T-helper 2 cell (primary cell): Measurements from ENCODE around the gene HS1BP3.
A peak's percentile ranks its signal among the peaks of the same experiment; 100 is the strongest.

ENCODE experiments used
- DNase-seq, 5 experiments: peaks; one replicate each; pipeline versions ENCODE4 v3.0.0 to v3.0.0-alpha.2; 2012 to 2022

The HS1BP3 gene

DNA sequence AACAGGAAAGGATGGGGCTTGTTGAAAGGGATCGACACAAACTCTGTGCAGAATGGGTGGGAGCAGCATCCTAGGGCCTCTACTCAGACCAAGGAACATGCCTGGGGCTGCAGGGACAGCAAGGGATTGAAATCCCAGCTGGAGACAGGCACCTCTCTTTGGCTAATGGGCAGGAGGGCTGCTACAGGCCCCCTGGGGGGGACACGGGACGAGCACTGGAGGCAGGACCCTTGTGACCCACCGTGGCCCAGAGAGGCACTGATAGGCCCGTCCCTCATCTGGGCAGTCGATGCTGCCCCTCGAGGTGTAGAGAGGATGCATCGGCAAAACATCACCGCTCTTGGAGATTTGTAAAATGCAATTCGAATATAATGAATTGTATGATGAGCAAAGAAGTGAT lies 5.1 kb downstream of the HS1BP3 start:
- DNase-seq, result no peak

DNA sequence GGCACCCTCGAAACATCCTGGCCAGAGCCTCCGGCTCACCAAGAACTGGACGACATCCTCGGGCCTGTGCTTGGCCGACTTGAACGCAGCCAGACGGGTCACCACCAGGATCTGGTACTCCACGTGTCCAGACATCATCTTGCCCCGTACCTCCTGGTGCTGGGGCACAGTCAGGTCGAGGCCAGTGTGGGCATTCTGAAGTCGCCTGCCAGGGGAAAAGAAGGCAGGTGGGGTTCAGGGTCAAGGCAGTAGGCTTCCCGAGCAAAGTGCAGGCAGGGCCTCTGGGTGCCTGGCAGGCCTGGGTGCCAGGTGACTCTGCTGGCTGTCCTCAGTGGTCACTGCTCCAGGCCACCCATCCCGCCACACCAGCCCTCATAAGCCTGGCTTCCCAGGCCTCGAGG lies 5.6 kb downstream of the HS1BP3 start:
- DNase-seq, result no peak

DNA sequence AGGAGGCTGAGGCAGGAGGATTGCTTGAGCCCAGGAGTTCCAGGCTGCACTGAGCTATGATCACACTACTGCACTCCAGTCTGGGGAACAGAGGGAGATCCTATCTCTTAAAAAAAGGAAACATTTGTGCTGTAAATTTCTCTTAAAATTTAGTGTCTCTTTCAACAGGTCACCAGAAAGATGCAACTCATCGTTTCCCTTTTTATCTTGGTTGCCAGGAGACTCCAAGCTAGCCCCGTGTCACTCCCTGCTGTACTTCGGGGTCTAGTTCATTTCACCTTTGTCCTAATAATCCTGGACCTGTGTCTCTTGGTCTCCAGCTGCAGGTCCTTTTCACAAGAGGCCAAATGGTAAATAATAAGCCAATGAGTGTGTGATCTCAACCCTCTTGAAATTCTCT lies 7.1 kb downstream of the HS1BP3 start:
- no peak for DNase-seq

DNA sequence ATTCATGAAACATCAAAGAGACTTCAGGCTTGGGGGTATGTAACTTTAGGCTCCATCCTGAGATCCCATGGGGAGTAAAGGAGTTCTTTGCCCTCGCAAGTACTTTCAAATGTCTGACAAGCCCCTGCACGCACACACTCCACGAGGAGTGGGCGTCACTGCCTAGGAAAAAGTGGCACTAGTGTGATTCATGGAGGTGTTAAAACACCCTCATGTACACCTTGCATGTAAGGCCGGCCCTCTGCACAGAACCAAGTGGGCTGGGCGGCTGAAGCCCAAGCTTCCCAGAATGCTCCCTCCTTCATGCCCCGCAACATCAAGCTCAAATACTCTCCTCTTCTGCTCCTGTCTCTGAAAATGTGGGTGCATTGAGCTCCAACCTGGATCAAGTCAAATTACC lies 7.8 kb downstream of the HS1BP3 start:
- no peak for DNase-seq

GRCh38 chr2:20642055-20642971 lies 8.6 kb downstream of the HS1BP3 start:
- DNase-seq, result peak; percentile 52 to 69 (median 57)

DNA sequence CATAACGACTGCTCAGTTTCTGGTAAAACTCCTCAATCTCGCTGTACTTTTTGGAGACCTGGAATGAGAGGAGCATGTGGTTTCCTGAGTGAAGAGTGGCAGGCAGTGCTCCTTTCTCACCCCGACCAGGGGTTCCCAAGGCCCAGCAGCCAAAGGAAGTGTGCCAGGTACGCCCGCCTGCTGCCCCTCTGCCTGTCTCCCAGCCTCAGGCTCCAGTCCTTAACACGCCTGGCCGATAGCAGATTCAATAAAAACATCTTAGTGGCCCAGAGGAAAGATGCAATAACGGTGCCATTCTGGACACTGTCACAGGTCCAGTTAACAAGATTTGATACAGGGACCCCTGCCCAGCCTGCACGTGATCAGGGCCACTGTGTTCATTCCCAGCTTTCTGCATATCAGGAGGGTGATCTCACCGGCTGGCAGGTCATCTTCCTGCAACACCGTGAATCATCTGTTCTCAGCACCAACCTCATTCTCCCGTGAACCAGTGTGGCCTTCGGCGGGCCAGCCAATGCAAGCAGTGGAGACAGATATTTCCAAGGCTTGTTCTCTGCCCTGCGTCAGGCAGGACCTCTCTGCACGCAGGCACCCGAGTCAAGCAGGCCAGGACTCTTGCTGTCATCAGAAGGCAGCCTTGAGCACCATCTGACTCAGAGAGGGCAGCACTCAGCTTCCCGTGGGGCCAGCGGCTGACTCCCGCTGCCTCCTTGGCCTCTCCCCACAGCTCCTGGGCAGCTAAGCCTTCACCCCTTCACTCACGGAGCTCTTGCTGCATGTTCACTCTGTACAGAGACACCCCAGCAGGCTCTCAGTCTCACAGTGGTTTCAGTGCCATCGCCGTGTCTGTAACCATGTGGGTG lies 9.5 kb downstream of the HS1BP3 start:
- no peak for DNase-seq

- no peak for DNase-seq
These were observed 10.3 kb downstream of the HS1BP3 start for GRCh38 chr2:20640411-20641122.

- DNase-seq, result no peak
These were observed 12.1 kb downstream of the HS1BP3 start for GRCh38 chr2:20638646-20639430.

DNA sequence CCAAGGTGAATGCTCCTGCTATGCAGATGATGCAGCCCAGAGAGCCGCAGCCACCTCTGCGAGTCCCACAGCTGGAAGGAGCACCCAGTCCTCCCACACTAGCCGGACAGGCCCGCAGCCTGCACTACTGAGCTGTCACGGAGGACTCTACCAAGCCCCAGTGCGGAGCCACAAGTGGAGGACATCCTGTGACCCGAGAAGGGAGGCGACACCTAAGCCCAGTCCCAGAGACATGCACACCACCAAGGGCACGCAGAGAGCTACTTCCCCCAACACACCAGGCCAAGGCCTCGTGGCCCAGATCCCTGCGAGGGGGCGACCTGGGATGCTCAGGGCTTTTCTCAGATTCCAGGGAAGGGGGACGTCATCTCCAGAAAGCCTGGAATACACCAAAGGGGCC lies 12.9 kb downstream of the HS1BP3 start:
- no peak for DNase-seq

DNA sequence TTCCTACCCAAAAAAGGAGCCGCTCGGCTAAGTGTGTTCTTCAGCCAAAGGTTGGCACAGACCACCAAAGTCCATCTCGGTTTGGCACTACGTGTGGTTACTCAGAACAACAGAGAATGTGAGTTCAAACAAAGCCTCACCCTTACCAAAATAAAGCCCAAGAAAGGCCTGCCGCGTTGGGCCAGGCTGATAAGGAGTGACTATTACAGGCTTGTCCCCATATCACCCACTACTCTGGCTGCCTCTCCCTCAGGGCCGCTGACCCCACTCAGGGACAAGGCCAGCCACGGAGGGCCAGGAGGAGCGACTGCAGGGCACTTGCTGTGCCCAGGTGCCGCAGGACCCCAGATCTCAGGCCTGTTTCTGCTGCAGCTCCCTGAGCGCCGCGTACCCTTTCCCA lies 13.8 kb downstream of the HS1BP3 start:
- no peak for DNase-seq

GRCh38 chr2:20635675-20636584 lies 15.0 kb downstream of the HS1BP3 start:
- DNase-seq, result peak in 1 of 5 experiments; percentile 41

- no peak for DNase-seq
These were observed 15.8 kb downstream of the HS1BP3 start for GRCh38 chr2:20635113-20635510.

DNA sequence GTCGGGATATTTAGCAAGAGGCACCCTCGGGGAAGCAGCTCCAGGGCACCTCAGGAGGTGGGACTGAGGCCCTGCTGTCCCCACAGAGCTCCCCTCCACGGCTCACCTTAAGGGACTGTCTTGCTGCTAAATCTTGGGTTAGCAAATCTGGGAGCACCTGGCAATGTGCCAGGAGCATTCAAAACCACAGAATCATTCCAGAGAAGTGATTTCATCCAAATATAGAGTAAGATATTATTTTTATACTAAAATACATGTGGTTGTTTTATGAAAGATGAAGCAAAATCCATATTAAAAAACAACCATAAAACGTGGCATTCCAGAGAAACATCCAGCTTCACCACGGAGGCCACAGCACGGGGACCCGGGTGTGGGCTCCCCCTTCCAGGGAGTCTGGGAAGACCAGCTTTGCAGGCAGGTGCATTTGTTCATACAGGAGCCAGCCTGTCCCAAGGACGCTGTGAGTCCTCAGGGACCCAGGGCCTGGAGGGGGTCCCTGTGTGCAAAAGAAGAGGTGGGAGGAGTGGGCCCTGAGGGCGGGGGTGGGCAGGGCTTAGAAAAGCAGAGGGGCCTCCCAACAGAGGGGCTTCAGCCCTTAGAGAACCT lies 16.3 kb downstream of the HS1BP3 start:
- no peak for DNase-seq

- no peak for DNase-seq
These were observed 16.9 kb downstream of the HS1BP3 start for GRCh38 chr2:20633794-20634506.

DNA sequence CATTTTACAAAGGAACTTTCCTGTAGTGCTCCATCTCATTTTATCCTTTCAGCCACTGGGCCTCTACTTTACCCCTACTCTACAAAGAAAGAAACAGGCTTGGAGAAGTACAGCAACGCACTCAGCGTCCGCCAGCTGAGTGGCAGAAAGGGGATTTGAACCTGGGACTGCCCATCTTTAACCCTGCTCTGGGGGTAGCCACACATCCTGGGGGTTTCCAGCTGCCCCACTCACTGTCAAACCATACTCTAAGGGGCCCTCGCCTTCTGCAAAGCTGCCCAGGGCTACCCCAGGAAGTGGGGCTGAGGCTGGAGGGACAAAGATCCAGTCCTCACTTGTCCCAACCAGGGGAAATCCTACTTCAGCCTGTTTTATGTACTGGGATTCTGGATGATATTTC lies 17.9 kb downstream of the HS1BP3 start:
- no peak for DNase-seq

GRCh38 chr2:20632446-20632990 lies 18.4 kb downstream of the HS1BP3 start:
- no peak for DNase-seq

GRCh38 chr2:20631617-20632307 lies 19.1 kb downstream of the HS1BP3 start:
- no peak for DNase-seq

GRCh38 chr2:20630967-20631366 lies 19.9 kb downstream of the HS1BP3 start:
- DNase-seq, result no peak

DNA sequence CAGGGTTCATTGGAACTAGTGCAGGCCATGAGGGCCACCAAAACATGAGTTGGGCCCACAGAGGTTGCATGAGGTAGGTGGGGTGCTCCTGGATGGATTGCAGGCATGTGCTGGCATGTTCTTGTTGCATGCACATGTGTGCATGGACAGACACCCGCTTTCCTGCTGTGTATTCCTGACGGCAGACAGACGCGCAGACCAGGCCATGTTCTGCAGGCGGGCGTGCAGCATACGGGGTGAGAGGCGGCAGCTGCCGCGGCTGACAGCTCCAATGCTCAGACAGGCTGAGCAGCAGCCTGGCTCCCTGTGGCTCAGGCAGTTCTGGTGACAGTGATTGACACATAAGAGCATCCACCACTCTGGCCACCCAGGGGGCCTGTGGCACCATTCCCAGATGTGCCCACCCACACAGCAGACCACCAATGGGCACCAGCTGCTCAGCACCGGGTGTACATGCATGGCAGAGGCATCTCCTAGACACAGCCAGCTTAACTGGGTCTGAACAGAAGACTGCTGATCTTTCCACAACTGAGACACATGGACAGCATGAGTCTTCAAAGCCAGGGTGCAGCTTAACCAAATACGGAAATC lies 21.2 kb downstream of the HS1BP3 start:
- no peak for DNase-seq
